Measurements from ENCODE around the gene DENND6A. TPM values are rescaled to one million over a fixed set of nuclear protein-coding genes. Genes with fewer than 3 reads are reported as not detected.
"Not testable (repeated sequence)": the region's sequence is repeated elsewhere in the genome, so short reads cannot be mapped to it uniquely, and the experiment has no call there.

The DENND6A gene
- total RNA-seq, 1 experiment from 2014 or later: 12.0 TPM

- not testable (repeated sequence) for H3K36me3 ChIP-seq (replicated peaks; ENCODE audit: control insufficient read depth, insufficient read depth, low read length); H3K27me3 ChIP-seq (ENCODE audit: control insufficient read depth, insufficient read depth, low read length); DNase-seq; H3K4me3 ChIP-seq (ENCODE audit: insufficient read depth, low read depth, low read length)
Observed at GRCh38 chr3:57634259-57634658, 58.6 kb downstream of the DENND6A start.

GRCh38 chr3:57627976-57628375 is 64.9 kb downstream of the DENND6A start:
- Histone ChIP-seq H3K27me3 (ENCODE audit: control insufficient read depth, insufficient read depth, low read length) (no peaks in the 10 kb centered on the region), H3K4me3 (ENCODE audit: insufficient read depth, low read depth, low read length) (no peak overlapping the region), H3K36me3 (replicated peaks; ENCODE audit: control insufficient read depth, insufficient read depth, low read length) (peaks cover 6% of the 10 kb centered on the region)
- no peak for DNase-seq

DNA sequence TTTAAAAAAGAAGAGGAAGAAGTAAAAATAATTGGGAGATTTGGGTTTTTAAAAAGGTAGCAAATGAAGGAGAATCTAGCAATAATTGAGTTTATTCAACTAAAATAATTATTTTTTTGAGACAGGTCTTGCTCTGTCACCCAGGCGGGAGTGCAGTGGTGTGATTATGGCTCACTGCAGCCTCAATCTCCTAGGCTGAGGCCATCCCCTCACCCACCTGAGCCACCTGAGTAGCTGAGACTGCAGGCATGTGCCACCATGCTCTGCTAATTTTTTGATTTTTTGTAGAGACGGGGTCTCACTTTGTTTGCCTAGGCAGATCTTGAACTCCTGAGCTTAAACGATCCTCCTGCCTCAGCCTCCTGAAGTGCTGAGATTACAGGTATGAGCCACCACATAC is 68.1 kb downstream of the DENND6A start:
- Histone ChIP-seq H3K4me3 (ENCODE audit: insufficient read depth, low read depth, low read length) (no peak overlapping the region), H3K36me3 (replicated peaks; ENCODE audit: control insufficient read depth, insufficient read depth, low read length) (0 out of 2 replicates have a peak, but pooled peaks cover 3% of the 10 kb centered on the region), H3K27me3 (ENCODE audit: control insufficient read depth, insufficient read depth, low read length) (no peaks in the 10 kb centered on the region)
- no peak for DNase-seq

DNA sequence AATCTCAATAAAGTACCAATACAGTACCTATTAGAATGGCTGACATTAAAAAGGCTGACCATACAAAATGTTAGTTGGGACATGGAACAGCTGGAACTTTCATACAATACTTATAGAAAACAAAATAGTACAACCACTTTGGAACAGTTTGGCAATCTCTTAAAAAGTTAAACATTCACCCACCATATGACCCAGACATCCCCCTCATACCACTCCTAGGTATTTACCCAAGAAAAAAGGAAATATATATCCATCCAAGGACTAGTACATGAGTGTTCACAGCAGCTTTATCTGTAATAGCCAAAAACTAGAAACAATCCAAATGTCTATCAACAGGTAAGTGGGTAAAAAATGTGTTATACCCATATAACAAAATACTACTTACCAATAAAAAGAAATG is 70.5 kb downstream of the DENND6A start:
- no peak for DNase-seq
- no peak overlapping the region for H3K4me3 ChIP-seq (ENCODE audit: insufficient read depth, low read depth, low read length)
- no peaks in the 10 kb centered on the region for H3K27me3 ChIP-seq (ENCODE audit: control insufficient read depth, insufficient read depth, low read length)
- no peaks in the 10 kb centered on the region for H3K36me3 ChIP-seq (replicated peaks; ENCODE audit: control insufficient read depth, insufficient read depth, low read length)

- Histone ChIP-seq H3K4me3 (ENCODE audit: insufficient read depth, low read depth, low read length) (no peak overlapping the region), H3K27me3 (ENCODE audit: control insufficient read depth, insufficient read depth, low read length) (no peaks in the 10 kb centered on the region), H3K36me3 (replicated peaks; ENCODE audit: control insufficient read depth, insufficient read depth, low read length) (no peaks in the 10 kb centered on the region)
- DNase-seq: no peak
Observed at GRCh38 chr3:57617739-57618138, 75.1 kb downstream of the DENND6A start.

DNA sequence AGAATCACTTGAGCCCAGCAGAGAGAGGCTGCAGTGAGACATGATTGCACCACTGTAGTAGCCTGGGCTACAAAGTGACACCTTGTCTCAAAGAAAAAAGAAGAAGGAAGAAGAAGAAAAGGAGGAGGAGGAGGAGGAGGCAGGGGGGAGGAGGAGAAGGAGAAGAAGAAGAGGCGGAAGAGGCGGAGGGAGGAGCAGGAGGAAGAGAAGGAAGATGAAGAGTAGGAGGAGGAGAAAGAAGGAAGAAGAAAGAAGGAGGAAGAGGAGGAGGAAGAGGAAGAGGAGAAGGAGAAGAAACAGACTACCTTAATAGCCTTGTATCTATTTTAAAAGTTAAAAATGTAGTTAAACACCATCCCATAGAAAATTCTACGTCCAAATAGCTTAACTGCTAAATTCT is 76.6 kb downstream of the DENND6A start:
- H3K4me3 ChIP-seq (ENCODE audit: insufficient read depth, low read depth, low read length): no peak overlapping the region
- no peaks in the 10 kb centered on the region for H3K27me3 ChIP-seq (ENCODE audit: control insufficient read depth, insufficient read depth, low read length)
- no peaks in the 10 kb centered on the region for H3K36me3 ChIP-seq (replicated peaks; ENCODE audit: control insufficient read depth, insufficient read depth, low read length)
- DNase-seq: no peak

DNA sequence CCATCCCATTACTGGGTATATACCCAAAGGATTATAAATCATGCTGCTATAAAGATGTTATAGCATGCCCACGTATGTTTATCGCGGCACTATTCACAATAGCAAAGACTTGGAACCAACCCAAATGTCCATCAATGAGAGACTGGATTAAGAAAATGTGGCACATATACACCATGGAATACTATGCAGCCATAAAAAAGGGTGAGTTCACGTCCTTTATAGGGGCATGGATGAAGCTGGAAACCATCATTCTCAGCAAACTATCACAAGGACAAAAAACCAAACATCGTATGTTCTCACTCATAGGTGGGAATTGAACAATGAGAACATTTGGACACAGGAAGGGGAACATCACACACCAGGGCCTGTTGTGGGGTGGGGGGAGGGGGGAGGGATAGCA is 81.0 kb downstream of the DENND6A start:
- H3K36me3 ChIP-seq (replicated peaks; ENCODE audit: control insufficient read depth, insufficient read depth, low read length); H3K4me3 ChIP-seq (ENCODE audit: insufficient read depth, low read depth, low read length); H3K27me3 ChIP-seq (ENCODE audit: control insufficient read depth, insufficient read depth, low read length); DNase-seq: not testable (repeated sequence)

DNA sequence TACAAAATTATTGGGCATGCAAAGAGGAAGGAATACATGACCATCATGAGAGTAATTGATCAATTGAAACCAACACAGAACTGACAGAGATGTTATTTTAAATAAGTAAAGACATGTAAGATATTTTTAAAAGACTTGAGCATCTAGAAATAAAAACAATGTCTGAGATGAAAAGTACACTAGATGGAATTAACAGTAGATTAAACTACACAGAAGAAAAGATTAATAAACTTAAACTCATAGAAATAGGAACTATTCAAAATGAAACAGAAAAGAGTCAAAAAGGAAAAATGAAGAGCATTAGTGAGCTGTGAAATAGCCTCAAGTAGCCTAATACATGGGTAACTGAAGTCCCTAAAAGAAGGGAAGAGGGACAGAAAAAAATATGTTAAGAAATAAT is 87.2 kb downstream of the DENND6A start:
- no peaks in the 10 kb centered on the region for H3K27me3 ChIP-seq (ENCODE audit: control insufficient read depth, insufficient read depth, low read length)
- H3K4me3 ChIP-seq (ENCODE audit: insufficient read depth, low read depth, low read length): no peak overlapping the region
- DNase-seq: no peak
- no peaks in the 10 kb centered on the region for H3K36me3 ChIP-seq (replicated peaks; ENCODE audit: control insufficient read depth, insufficient read depth, low read length)

DNA sequence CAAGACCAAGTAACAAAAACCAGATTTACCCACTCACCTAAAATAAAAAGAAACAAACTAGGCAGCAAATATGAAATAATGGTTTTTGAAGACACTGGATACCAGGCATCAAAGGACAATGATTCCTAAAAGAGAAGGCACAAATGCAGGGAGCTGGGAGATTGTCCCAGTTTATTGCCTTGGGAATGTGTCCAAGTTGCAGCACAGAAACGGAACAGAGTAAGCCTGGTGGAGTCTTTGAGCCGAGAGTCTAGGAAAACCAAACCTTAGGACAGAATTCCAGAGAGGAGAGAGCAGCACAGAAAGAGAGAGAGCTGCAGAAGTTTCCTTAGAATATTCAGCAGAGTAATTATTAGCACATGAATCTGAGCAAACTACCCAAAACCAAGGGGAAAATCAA is 87.9 kb downstream of the DENND6A start:
- Histone ChIP-seq H3K4me3 (ENCODE audit: insufficient read depth, low read depth, low read length) (no peak overlapping the region), H3K36me3 (replicated peaks; ENCODE audit: control insufficient read depth, insufficient read depth, low read length) (no peaks in the 10 kb centered on the region), H3K27me3 (ENCODE audit: control insufficient read depth, insufficient read depth, low read length) (no peaks in the 10 kb centered on the region)
- no peak for DNase-seq

DNA sequence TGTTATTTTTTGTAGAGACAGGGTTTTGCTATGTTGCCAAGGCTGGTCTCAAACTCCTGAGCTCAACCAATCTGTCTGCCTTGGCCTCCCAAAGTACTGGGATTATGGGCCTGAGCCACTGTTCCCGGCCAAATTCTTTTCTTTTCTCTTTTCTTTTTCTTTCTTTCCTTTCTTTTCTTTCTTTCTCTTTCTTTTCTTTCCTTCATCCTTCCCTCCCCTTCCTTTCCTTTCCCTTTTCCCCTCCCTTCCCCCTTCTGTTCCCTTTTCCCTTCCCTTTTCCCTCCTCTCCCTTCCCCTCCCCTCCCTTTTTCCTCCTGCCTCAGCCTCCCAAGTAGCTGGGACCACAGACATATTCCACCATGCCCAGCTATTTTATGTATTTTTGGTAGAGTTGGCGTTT is 92.7 kb downstream of the DENND6A start:
- no peak overlapping the region for H3K4me3 ChIP-seq (ENCODE audit: insufficient read depth, low read depth, low read length)
- H3K27me3 ChIP-seq (ENCODE audit: control insufficient read depth, insufficient read depth, low read length): no peaks in the 10 kb centered on the region
- no peak for DNase-seq
- no peaks in the 10 kb centered on the region for H3K36me3 ChIP-seq (replicated peaks; ENCODE audit: control insufficient read depth, insufficient read depth, low read length)

DNA sequence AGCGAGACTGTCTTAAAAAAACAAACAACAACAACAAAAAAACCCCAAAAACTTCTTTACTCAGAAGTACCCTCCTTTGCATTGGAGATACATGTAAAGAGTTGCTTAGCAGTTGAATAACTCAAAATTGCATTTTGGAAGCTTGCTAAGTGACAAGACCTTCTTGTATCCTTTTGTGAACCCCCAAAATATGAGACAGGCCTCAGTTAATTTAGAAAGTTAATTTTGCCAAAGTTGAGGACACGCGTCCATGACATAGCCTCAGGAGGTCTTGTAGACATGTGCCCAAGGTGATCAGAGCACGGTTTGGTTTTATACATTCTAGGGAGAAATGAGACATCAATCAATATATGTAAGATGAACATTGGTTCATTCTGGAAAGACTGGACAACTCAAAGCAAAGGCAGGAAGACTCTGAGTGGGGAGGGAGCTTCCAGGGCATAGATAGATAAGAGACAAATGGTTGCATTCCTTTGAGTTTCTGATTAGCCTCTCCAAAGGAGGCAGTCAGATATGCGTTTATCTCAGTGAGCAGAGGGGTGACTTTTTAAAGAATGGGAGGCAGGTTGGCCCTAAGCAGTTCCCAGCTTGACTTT is 94.0 kb downstream of the DENND6A start:
- no peak for DNase-seq
- H3K4me3 ChIP-seq (ENCODE audit: insufficient read depth, low read depth, low read length): peak overlapping the region; percentile 76
- no peaks in the 10 kb centered on the region for H3K36me3 ChIP-seq (replicated peaks; ENCODE audit: control insufficient read depth, insufficient read depth, low read length)
- H3K27me3 ChIP-seq (ENCODE audit: control insufficient read depth, insufficient read depth, low read length): no peaks in the 10 kb centered on the region

DNA sequence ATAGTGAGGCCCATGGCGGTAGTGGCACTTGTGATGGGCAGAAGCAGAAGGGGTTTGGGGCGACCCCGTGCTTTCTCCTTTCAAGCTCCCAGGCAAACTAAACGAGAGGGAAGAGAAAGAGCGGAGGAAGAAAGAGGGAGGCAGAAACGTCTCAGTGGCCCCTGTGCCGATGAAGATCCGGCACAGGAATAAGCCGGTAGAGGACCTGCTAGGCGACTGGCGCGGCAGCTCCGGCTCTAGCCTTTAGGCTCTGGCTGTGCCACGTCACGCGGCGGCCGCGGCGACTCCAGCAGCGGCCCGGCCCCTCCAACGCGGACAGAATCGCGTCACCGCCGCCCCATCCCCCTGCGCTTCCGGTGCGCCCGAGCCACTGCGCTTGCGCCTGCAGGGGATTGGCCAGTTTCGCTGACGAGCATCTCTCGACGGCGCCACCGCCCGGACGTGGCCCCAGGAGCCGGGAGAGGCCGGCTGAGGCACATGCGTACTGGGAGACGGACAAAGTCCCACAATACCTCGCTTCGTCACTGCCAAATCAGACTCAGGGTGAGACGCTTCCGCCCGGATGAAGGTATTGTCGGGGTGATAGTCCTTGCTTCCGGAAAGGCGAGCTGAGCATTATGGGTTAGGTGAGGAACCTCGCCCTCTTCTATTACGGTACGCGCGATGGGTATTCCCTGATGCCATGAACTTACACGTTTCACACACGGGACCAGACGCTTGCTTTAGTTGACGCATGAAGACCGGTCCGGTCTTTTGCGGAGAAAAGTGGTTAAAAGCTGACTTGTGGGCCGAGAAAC is 95.6 kb downstream of the DENND6A start, which contains the start of gene ARF4:
Gene ARF4 (minus strand): TSS at position 218 of the 797 bp plus-strand sequence. CDS start 204 bp downstream, at position 14.
- DNase-seq: peak; percentile 98
- Histone ChIP-seq H3K27me3 (ENCODE audit: control insufficient read depth, insufficient read depth, low read length) (no peaks in the 10 kb centered on the region), H3K36me3 (replicated peaks; ENCODE audit: control insufficient read depth, insufficient read depth, low read length) (no peaks in the 10 kb centered on the region), H3K4me3 (ENCODE audit: insufficient read depth, low read depth, low read length) (peak within 1 kb of the TSS; percentile 94)

- DNase-seq: peak; percentile 81
- Histone ChIP-seq H3K4me3 (ENCODE audit: insufficient read depth, low read depth, low read length) (peak overlapping the region; percentile 94), H3K36me3 (replicated peaks; ENCODE audit: control insufficient read depth, insufficient read depth, low read length) (no peaks in the 10 kb centered on the region), H3K27me3 (ENCODE audit: control insufficient read depth, insufficient read depth, low read length) (no peaks in the 10 kb centered on the region)
Observed at GRCh38 chr3:57596495-57597126, 96.3 kb downstream of the DENND6A start.

GRCh38 chr3:57594576-57594975 is 98.3 kb downstream of the DENND6A start:
- Histone ChIP-seq H3K36me3 (replicated peaks; ENCODE audit: control insufficient read depth, insufficient read depth, low read length) (no peaks in the 10 kb centered on the region), H3K4me3 (ENCODE audit: insufficient read depth, low read depth, low read length) (no peak overlapping the region), H3K27me3 (ENCODE audit: control insufficient read depth, insufficient read depth, low read length) (no peaks in the 10 kb centered on the region)
- no peak for DNase-seq

DNA sequence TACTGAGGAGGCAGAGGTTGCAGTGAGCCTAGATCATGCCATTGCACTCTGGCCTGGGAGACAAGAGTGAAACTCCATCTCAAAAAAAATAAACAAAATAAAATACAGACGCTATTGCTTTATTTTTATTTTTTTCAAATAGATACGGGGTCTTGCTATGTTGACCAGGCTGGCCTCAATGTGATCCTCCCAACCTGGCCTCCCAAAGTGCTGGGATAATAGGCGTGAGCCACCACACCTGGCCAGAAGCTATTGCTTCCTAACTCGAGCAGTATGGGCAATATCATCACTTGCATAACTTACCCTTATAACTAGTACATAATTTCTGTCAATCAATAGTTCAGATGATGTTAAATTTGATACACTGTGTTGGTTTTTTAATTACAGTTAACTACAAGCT is 98.7 kb downstream of the DENND6A start:
- Histone ChIP-seq H3K36me3 (replicated peaks; ENCODE audit: control insufficient read depth, insufficient read depth, low read length) (no peaks in the 10 kb centered on the region), H3K27me3 (ENCODE audit: control insufficient read depth, insufficient read depth, low read length) (no peaks in the 10 kb centered on the region), H3K4me3 (ENCODE audit: insufficient read depth, low read depth, low read length) (no peak overlapping the region)
- DNase-seq: no peak
